Rectal smooth muscle tissue (tissue), 1 donor: ENCODE data around the gene MRPS2.

Experiments
- H3K27ac ChIP-seq: one replicate; pipeline ENCODE4 v1.7.0; 2013; ENCODE audit warnings: low read depth, low read length, inconsistent platforms
- H3K27me3 ChIP-seq: one replicate; pipeline ENCODE4 v1.7.0; 2013; ENCODE audit warnings: low read length; ENCODE audit not compliant: control insufficient read depth, insufficient read depth
- H3K36me3 ChIP-seq: one replicate; pipeline ENCODE4 v1.7.0; 2013; ENCODE audit warnings: low read length; ENCODE audit not compliant: control insufficient read depth, insufficient read depth
- H3K4me1 ChIP-seq: one replicate; pipeline ENCODE4 v1.7.0; 2013; ENCODE audit warnings: low read length; ENCODE audit not compliant: control insufficient read depth, insufficient read depth
- H3K4me3 ChIP-seq: one replicate; pipeline ENCODE4 v1.7.0; 2013; ENCODE audit warnings: low read length
- H3K9ac ChIP-seq: one replicate; pipeline ENCODE4 v1.7.0; 2013; ENCODE audit warnings: low read length

Gene MRPS2

DNA sequence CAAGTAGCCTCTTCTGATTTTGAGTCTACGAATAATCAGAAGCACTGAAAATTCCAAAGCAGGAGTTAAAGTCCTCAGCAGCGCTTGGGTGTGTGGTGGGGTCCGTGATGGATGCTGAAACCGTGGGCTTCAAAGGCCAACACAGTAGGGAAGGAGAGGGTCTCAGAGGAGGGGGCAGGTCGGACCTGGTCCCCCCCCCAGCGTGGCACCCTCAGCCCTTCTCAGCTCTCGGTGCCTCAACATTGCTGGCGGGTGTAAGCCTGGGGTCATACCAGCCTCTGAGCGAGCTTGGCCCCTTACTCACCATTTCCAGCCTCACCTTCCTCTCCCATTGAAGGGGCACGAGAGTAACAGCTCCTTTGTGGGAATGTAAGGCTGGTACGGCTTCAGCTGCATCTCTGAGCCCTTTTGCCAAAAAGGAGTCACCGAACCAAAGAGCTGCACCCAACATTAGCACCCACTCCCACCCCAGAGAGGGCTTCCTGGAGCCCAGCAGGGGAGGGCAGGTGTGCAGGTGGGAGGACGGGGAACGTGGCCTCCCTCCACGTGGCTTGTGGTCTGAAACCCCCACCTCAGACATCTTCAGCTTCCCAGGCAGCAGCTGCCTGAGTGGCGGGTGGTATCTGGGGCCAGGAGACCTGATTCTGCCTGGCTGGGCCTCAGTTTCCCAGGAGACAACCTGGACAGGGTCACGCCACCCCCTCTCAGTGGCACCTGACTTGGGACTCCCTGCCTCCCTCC lies 14.0 kb downstream of the MRPS2 start:
- no peaks in the 10 kb centered on the region for H3K36me3 ChIP-seq
- no peaks in the 10 kb centered on the region for H3K27me3 ChIP-seq
- H3K4me3 ChIP-seq, result no peak overlapping the region
- H3K4me1 ChIP-seq, result no peaks in the 10 kb centered on the region
- H3K9ac ChIP-seq, result no peak overlapping the region
- no peak overlapping the region for H3K27ac ChIP-seq

- H3K9ac ChIP-seq, result no peak overlapping the region
- H3K27ac ChIP-seq, result no peak overlapping the region
- H3K4me1 ChIP-seq, result no peaks in the 10 kb centered on the region
Observed at GRCh38 chr9:135515083-135515951, 14.8 kb downstream of the MRPS2 start.

DNA sequence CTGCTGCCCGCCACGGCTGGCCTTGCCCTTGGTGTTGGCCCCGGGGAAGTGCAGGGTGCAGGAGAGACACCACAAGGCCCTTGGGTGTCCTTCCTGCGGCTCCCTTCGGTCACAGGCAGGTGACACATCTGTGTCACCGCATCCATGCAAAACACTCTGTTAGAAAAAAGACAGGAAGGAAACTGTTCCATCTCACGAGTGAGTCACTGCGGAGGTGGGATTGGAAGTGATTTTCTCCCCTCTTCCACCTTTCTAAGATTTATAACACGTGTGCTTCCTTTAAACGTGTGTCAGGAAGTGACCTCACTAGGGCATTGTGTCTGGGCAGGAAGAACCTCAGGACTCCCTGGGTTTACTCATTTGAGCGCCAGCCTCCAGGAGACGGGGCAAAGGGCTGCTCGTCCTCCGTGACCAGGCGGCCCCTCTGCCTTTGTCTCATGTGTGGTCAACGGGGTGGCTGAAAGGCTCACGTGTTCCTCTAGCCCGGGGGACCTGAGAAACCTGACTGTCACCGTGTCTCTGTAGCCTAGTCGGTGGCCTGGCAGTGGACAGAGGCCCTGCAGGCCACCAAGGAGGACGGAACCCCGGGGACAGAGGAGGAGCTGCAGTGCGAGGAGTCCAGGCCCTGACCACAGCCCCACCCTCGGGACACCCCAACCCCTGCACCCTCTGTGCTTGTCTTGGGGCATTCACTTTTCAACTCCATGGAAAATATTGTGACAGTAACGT lies 15.8 kb downstream of the MRPS2 start:
- Histone ChIP-seq H3K9ac (no peak overlapping the region), H3K4me3 (no peak overlapping the region), H3K27ac (no peak overlapping the region), H3K27me3 (no peaks in the 10 kb centered on the region), H3K36me3 (no peaks in the 10 kb centered on the region), H3K4me1 (no peaks in the 10 kb centered on the region)

More at GRCh38 chr9:135515083-135515951, 14.8 kb downstream of the MRPS2 start:
- H3K27me3 ChIP-seq, result no peaks in the 10 kb centered on the region
- no peaks in the 10 kb centered on the region for H3K36me3 ChIP-seq
- H3K4me3 ChIP-seq, result no peak overlapping the region

DNA sequence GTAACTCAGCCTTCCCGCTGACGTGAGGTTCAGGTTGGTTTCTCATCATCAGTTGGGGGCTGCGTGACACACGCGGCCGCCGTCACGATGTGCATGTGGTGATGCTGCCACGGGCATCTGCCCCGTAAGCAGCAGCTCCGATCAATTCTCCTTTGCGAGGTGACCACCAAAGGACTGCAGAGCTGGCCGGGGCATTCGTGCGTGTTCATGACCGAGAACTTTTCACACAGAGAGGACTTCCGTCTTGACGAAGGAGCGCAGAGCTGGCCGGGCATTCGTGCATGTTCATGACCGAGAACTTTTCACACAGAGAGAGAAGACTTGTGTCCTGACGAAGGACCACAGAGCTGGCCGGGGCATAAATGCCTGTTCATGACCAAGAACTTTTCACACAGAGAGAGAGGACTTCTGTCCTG lies 16.9 kb downstream of the MRPS2 start:
- H3K36me3 ChIP-seq, result no peaks in the 10 kb centered on the region
- H3K4me3 ChIP-seq, result no peak overlapping the region
- H3K27ac ChIP-seq, result no peak overlapping the region
- H3K9ac ChIP-seq, result no peak overlapping the region
- H3K4me1 ChIP-seq, result no peaks in the 10 kb centered on the region
- H3K27me3 ChIP-seq, result no peaks in the 10 kb centered on the region

DNA sequence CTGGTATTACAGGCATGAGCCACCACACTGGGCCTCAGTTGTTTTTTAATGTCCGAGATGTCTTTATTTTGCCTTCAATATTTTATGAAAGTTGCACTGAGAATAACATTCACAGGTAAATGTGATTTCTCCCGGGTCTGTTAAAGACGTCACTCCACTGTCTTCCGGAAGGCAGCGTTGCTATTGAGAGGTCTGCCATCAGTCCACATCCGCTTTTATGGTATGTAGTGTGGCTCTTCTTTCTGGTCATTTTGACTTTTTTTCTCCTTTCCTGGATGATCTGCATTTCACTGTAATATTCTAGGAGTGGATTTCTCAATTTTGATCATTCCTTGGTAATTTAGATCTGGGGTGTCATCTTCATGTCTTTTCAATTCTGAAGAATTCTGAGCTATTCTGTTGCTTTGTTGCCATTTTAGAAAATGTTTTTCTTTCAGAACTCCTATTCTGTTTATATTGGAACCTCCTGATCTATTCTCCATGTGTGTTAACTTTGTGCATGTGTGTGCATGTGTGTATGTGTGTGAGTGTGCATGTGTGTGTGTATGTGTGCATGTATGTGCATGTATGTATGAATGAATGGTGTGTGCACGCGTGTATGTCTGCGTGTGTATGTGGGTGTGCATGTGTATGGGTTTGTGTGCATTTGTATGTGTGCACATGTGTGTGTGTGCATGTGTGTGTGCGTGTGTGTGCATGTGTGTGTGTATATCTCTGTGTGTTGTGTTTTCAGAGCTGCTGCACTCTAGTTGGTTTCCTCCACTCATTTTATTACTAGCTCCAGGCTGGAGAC lies 18.9 kb downstream of the MRPS2 start:
- no peak overlapping the region for H3K9ac ChIP-seq
- no peak overlapping the region for H3K27ac ChIP-seq
- no peaks in the 10 kb centered on the region for H3K4me1 ChIP-seq
- H3K36me3 ChIP-seq, result no peaks in the 10 kb centered on the region
- no peaks in the 10 kb centered on the region for H3K27me3 ChIP-seq
- no peak overlapping the region for H3K4me3 ChIP-seq

DNA sequence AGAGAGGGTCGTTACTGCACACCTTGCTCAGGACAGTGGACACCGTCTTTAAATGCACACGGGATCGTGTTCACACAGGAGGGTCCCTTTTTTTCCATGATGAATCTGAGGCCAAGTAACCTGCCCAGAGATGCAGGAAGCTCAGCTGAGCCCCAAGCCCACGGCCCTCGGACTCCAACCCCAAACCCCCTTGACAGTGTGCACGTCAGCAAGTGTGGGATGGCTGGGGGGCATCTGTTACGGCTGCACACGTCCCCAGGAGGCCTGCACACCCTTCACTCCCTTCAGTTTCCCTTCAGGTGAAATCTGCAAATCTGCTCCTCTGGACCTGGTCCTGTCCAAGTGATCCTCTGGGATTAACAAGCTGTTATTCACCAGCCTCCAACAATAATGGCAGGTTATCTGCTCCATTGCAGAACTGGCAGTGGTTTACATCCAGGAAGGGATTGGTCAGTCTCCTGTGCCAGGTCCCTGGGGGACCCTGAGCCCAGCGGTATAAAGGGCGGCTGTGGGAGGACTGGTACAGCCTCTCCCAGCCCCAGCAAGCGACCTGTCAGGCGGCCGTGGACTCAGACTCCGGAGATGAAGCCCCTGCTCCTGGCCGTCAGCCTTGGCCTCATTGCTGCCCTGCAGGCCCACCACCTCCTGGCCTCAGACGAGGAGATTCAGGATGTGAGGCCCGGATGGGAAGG lies 20.6 kb downstream of the MRPS2 start, which contains the start of gene LCN1:
LCN1 (plus strand) TSS at position 525 of the 692 bp plus-strand sequence; CDS start at position 583, 58 bp downstream.
- H3K27ac ChIP-seq, result no peak within 1 kb of the TSS
- no peaks in the 10 kb centered on the region for H3K27me3 ChIP-seq
- no peak within 1 kb of the TSS for H3K9ac ChIP-seq
- no peaks in the 10 kb centered on the region for H3K36me3 ChIP-seq
- no peaks in the 10 kb centered on the region for H3K4me1 ChIP-seq
- no peak within 1 kb of the TSS for H3K4me3 ChIP-seq

DNA sequence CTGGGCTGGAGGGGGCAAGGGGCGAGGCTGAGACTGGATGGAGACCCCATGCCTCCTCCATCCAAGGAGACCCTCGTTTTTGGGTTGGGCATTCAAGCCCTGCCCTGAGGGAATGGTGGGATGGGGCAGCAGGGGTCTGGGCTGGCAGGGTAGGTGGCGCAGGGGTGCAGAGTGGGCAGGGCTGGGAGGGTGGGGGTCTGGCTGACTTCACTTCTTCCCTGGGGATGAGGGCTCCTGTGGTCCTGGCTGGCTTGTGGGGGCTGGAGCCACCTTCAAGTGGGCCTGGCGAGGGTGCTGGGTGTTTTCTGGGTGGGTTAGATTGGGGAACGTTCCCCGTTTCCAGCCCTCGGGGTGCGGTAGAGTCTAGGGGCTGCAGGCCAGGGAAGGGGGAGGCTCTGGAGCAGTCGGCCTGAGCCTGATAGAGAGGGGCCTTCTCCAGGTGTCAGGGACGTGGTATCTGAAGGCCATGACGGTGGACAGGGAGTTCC lies 21.2 kb downstream of the MRPS2 start:
- Histone ChIP-seq H3K27ac (no peak overlapping the region), H3K9ac (no peak overlapping the region), H3K36me3 (no peaks in the 10 kb centered on the region), H3K4me3 (no peak overlapping the region), H3K27me3 (no peaks in the 10 kb centered on the region), H3K4me1 (no peaks in the 10 kb centered on the region)

DNA sequence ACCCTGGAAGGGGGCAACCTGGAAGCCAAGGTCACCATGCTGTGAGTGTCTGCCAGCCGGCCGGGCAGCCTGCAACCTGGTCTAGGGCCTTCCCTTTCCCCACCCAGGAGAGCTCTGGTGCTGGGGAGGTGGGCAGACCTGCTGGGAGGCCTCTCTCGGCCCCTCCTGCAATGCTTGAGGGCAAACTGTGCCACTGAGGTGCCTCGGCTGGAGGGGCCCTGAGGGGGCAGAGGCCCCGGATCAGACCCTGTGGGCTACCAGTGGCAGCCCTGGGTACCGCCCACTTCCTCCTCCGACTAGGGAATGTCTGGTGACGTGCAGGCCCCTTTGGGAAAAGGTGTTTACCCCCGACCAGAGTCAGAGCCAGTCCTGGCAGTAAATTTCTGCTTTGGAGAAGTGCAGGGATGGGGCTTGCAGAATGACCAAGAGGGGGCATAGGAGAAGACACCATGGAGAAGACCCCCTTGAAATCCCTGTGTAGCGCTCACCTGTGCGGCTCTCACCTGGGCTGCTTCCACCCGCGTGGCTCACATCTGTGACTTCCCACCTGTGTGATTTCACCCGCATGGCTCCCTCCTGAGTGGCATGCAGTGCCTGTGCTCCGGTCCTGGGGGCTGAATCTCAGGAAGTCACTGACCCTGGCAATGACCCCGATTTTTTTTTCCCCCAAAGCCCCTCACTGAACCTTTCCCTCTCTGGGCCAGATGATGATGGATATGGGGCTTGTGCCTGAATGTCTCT lies 21.8 kb downstream of the MRPS2 start:
- Histone ChIP-seq H3K27ac (no peak overlapping the region), H3K36me3 (no peaks in the 10 kb centered on the region), H3K9ac (no peak overlapping the region), H3K4me3 (no peak overlapping the region), H3K4me1 (no peaks in the 10 kb centered on the region), H3K27me3 (no peaks in the 10 kb centered on the region)

- H3K4me3 ChIP-seq, result no peak overlapping the region
- H3K27me3 ChIP-seq, result no peaks in the 10 kb centered on the region
- no peak overlapping the region for H3K9ac ChIP-seq
- no peak overlapping the region for H3K27ac ChIP-seq
- no peaks in the 10 kb centered on the region for H3K4me1 ChIP-seq
- no peaks in the 10 kb centered on the region for H3K36me3 ChIP-seq
Observed at GRCh38 chr9:135522931-135523330, 22.4 kb downstream of the MRPS2 start.

- Histone ChIP-seq H3K36me3 (no peaks in the 10 kb centered on the region), H3K4me1 (no peaks in the 10 kb centered on the region), H3K27me3 (no peaks in the 10 kb centered on the region), H3K27ac (no peak overlapping the region), H3K9ac (no peak overlapping the region), H3K4me3 (no peak overlapping the region)
Observed at GRCh38 chr9:135523521-135524129, 23.1 kb downstream of the MRPS2 start.
